HG03060 (cell line): ENCODE measurements around the gene RAPGEF1.
A peak's percentile ranks its signal among the peaks of the same experiment; 100 is the strongest.
"Not testable (repeated sequence)": the region's sequence is repeated elsewhere in the genome, so short reads cannot be mapped to it uniquely, and the experiment has no call there.

ENCODE experiments used
- ATAC-seq: cut with Tn5 transposase; IDR thresholded peaks from one replicate; pipeline ENCODE4 v1.9.1; 2021; ENCODE audit warnings: low read depth, moderate number of reproducible peaks; ENCODE audit not compliant: unreplicated experiment

The RAPGEF1 gene

GRCh38 chr9:131674425-131675421, 65.2 kb downstream of the RAPGEF1 start:
- ATAC-seq = no peak

DNA sequence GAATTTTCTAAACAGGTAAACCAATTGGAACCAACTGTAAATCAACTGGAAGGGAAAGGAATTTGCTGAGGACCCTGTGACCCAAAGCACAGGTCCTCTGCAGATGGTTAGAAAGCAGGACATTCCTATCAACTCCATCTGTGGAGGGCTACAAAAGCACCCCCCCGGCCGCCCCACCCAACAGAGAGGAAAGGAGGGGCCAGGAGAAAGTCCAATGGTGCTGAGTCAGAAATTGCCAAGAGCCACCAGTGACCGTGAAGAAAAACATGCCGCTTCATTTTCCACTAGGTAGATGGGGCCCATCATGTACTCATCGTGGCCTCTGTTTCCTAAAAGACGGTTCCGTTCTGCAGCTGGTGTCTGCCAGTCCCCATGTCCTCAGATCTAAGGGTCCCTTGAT, 66.3 kb downstream of the RAPGEF1 start:
- no peak for ATAC-seq

DNA sequence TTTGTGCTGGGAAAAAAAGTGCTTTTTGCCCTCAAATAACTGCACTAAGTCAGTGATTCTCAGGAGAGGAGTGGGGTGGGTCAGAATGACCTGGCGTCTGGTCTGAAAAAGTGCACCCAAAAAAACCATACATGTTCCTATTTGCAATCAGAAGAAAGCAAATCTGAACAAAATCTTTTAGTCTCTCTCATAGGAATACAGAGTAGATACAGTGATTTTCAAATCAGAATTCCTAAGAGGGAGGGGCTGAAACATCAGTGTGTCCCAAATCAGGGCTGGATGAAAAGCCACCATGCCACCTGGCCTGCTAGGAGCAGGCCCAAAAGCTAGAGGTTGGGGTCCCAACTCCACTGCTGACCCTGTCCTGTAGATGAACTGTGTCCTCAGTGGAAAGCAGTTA, 66.8 kb downstream of the RAPGEF1 start:
- no peak for ATAC-seq

DNA sequence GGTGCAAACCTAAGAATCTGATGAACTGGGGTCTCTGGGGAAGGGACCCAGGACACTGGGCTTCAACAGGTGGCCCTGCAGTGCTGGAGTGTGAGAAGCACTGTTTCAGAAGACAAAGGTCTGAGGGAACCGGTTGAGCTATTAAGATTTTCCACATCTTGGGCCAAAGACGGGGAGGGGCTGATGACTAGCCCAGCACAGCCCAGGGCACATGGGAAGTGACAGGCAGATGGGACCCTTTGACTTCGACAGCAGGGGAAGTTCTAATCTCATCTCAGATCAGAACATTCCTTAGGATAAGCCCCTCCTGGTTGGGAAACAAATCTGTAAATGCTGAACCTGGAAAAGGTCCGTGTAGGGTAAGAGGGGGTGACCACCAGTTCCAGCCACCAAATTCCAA, 67.4 kb downstream of the RAPGEF1 start:
- ATAC-seq = no peak

DNA sequence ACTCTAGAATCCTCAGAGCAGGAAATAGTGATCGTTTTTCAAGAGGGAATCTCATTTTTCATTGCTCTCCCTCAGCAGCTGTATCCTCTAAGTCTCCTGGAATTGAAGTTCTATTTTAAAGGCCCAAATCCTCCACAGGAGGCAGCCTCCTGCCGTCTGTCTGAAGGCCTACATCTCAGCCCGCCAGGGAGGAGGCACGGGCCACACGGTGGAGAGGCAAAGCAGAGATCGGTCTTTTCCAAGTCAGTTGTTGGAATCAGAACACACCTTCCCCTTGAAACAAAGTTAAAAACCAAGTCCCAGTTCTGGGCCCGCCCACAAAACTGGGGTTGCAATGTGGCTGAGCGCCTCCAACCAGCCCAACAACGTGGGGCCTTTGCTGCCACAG, 68.7 kb downstream of the RAPGEF1 start:
- ATAC-seq = no peak

- no peak for ATAC-seq
These were observed 69.4 kb downstream of the RAPGEF1 start for GRCh38 chr9:131670247-131671132.

DNA sequence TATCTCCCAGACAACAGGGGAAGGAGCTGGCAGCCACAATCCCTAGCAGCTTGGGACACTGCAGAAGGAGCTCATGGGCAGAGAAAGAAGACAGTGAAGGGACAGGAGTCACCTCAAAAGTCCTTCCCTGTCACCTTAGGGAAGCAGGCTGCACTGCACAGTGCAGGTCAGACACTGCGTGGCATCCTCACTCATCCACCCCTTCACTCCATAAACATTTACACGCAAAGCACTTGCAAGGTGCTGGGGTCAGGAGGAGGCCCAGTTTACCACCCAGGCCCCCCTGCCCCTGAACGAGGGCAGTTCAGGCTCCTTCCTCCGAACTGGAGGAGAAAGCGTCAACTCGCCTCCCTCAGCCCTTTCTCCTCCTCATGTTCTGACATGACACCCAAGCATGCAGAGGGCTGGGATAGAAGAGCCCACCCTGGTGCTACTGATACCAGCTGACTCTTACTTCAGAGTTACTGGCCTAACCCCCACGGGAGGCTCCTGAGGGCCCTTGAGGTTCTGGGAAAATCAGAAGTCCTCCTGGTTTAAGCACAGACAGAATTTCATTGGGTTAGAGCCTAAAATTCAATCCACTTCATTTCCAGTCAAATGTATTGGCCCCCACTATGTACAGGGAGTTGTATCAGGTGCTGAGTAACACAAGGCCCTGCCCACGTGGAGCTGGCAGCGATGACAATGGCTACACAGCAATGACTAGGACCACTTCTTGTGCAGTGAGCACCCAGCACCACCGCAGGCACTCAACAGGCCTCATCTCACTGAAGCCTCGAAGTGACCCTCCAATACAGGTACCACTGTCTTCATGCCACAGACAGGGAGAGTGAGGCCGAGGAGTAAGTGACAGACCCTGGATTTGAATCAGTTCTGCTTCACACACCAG, 70.4 kb downstream of the RAPGEF1 start:
- no peak for ATAC-seq

DNA sequence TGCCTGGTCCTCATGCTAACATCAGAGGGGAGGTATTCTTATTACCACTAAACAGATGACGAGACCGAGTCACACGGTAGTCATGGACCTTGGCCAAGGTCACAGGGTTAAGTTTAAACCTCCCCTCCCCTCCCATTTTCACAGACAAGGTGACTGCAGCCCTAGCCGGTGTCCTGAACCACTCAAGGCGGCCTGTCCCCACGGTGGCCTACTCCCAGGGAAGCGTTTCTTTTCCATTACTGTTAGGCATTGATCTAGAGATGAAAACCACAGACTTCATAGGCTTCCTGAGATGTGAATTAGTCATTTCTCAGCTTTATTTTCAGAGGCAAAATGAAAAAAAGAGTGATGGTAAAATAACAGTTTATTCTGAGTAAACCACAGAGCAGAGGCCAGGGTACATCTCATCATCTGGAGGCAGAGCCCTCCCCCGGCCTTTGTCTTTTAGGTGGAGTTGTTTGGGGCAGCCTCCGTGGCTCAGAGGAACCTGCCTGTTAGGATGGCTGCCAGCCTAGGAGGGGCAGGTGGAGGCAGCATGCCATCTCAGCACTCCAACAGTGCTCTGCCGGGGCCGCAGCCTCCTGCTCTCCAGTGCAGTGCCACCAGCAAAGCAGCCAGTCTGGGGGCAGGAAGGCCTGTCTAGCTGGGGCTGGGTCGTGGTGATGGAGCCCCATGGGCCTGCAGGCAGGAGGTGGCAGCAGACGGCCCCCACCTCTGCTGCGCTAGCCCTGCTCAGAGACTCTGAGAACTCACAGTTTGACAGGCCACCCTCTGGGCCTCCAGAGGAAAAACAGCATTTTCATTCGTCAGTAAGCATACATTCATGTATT, 71.2 kb downstream of the RAPGEF1 start:
- ATAC-seq = peak; percentile 35

GRCh38 chr9:131668057-131668438, 71.8 kb downstream of the RAPGEF1 start:
- ATAC-seq = no peak

GRCh38 chr9:131667576-131667975, 72.3 kb downstream of the RAPGEF1 start:
- no peak for ATAC-seq

GRCh38 chr9:131666774-131667173, 73.1 kb downstream of the RAPGEF1 start:
- no peak for ATAC-seq

DNA sequence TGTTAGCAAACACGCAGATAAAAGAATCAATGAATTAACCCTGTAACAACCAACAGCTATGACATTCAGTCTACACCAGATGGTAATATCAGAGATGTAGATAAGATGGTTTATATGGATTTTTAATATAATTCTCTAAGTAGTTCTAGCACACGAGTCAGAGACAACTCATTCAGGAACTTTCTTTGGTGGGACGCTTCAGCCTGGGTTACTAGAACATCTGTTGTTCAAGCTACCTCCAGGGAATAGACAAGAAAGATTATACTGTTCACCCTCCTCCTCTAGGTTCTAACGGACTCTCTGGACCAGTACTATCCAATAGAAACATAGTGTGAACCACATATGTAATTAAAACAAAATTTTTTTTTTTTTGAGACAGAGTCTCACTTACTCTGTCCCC, 73.8 kb downstream of the RAPGEF1 start:
- ATAC-seq = no peak

- no peak for ATAC-seq
These were observed 76.6 kb downstream of the RAPGEF1 start for GRCh38 chr9:131663288-131663687.

- not testable (repeated sequence) for ATAC-seq
These were observed 77.6 kb downstream of the RAPGEF1 start for GRCh38 chr9:131662289-131662621.

- ATAC-seq = no peak
These were observed 78.1 kb downstream of the RAPGEF1 start for GRCh38 chr9:131661568-131662288.

- no peak for ATAC-seq
These were observed 79.1 kb downstream of the RAPGEF1 start for GRCh38 chr9:131660466-131661405.

GRCh38 chr9:131658377-131659129, 81.3 kb downstream of the RAPGEF1 start:
- ATAC-seq = no peak
